ENCODE measurements around the gene SPDYE2B. TPM values are rescaled to one million over a fixed set of nuclear protein-coding genes. Genes with fewer than 3 reads are reported as not detected.
"Not testable (repeated sequence)": the region's sequence is repeated elsewhere in the genome, so short reads cannot be mapped to it uniquely, and the experiment has no call there.

The SPDYE2B gene
- total RNA-seq, 1 experiment from 2014 or later, result not detected

GRCh38 chr7:102642691-102643090, 7.4 kb upstream of the SPDYE2B start, which contains the start of gene UPK3BL1:
Gene UPK3BL1, minus strand, starts transcription at chr7:102642791. Its CDS starts 50 bp downstream, at chr7:102642741.
- not testable (repeated sequence) for DNase-seq (ENCODE audit: low read depth)

DNA sequence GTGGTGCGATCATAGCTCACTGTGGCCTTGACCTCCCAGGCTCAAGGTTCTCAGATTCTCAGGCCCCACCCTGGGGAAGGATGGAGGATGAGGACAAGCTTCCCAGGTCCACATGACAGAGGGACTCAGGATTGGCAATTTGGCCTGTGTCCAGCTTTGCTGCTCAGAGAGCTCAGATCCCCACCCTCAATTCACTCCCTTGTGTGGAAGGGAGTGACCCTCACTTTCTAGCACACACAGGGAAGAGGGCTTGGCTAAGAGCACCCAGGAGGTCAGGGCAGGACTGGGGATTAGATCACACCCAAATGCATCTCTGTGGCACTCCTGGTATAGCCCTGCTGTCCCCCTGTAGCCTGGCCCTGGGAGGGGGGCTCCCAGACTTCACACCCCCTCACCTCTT, 6.7 kb upstream of the SPDYE2B start:
- not testable (repeated sequence) for DNase-seq (ENCODE audit: low read depth)

DNA sequence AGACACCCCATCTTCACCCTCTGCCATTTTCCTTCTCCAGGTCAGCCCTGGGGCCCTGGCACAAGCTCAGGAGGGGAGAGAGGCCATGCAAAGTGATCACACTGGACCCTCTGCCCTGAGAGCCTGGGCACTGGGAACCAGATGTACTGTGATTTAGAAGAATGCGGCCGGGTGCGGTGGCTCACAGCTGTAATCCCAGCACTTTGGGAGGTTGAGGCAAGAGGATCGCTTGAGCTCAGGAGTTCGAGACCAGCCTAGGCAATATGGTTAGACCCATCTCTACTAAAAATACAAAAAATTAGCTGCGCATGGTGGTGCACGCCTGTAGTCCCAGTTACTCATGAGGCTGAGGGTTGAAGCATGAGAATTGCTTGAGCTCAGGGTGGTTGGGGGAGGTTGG, 2.3 kb upstream of the SPDYE2B start:
- DNase-seq (ENCODE audit: low read depth), result not testable (repeated sequence)

DNA sequence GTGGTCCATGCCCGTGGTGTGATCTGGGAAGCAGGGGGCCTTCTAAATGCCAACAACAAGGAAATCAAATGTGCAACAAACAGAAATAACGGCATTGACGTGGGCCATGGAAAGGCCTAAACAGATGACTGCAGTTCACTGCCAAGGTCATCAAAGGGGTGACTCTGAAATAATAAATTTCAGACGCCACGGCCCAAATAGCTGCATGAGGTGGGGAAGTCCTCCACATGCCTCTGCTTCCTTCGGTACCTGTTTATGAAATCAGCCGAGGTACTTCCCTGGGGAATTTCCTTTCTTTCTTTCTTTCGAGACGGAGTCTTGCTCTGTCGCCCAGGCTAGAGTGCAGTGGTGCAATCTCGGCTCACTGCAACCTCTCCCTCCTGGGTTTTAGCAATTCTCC, 14.6 kb downstream of the SPDYE2B start:
- not testable (repeated sequence) for DNase-seq (ENCODE audit: low read depth)

DNA sequence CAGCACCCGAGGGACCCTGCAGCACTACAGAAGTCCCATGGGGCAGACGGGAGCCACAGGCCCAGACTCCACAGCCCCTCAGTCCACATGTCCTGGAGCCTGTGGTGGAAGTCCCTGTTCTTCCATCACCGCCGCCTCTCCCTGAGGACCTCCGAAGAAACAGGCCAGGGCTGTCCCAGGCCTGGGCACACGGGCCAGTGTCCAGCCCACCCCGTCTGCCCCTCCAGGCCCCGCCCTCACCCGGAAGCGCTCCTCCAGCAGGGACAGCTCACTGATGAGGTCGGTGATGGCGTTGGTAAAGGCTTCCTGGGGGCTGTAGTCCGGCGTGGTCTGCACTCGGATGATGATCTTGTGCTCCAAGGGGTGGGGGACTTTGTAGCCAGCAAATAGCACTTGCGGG, 16.7 kb downstream of the SPDYE2B start:
- not testable (repeated sequence) for DNase-seq (ENCODE audit: low read depth)

DNA sequence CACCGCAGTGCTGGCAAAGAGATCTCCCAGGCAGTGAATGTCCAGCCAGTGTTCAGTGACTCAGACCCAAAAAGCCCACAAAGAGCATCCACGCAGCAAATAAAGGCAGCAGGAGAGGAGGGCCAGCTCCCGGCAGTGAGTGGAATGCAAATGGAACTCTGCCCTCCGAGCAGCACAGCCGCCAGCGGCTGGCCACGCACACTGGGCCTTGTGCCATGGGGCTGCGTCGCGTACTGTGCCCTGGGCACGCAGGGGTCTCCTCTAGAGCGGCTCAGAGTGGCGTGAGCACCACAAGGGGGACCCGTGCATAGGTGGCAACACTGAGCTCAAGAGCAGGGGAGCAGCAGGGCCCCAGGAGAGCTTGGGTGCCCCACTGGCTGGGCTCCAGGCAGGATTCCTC, 17.4 kb downstream of the SPDYE2B start:
- not testable (repeated sequence) for DNase-seq (ENCODE audit: low read depth)

GRCh38 chr7:102671166-102671955, 21.2 kb downstream of the SPDYE2B start, which contains the start of gene POLR2J2:
Gene POLR2J2, minus strand, starts transcription at chr7:102671663. Its CDS starts 62 bp downstream, at chr7:102671601.
- DNase-seq (ENCODE audit: low read depth), result not testable (repeated sequence)

- DNase-seq (ENCODE audit: low read depth), result not testable (repeated sequence)
Measured at GRCh38 chr7:102671956-102672307, 21.8 kb downstream of the SPDYE2B start.

DNA sequence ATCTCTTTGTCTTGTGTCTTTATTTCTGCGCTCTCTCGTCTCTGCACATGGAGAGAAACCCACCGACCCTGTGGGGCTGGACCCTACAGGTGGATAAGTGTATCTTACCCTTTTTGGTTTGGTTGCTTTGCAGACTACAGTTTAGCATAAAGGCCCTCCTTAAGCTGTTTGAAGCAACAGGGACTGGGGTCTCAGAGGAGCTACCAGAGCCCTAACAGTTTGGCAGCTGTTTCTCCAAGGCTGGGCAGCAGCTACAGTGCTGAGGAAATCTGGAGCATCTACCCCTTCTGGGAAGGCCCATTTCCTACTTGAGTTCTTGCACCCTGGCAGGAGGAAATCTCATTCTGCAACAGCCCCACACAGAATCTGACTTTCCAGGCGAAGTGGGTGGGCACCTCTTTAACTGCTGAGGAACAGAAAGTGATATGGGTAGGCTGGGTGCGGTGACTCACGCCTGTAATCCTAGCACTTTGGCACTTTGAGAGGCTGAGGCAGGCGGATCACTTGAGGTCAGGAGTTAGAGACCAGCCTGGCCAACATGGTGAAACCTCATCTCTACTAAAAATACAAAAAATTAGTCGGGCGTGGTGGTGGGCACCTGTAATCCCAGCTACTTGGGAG, 23.4 kb downstream of the SPDYE2B start:
- DNase-seq (ENCODE audit: low read depth), result not testable (repeated sequence)

GRCh38 chr7:102675545-102675944, 25.4 kb downstream of the SPDYE2B start:
- not testable (repeated sequence) for DNase-seq (ENCODE audit: low read depth)

- not testable (repeated sequence) for DNase-seq (ENCODE audit: low read depth)
Measured at GRCh38 chr7:102680780-102681179, 30.7 kb downstream of the SPDYE2B start.

GRCh38 chr7:102682560-102682959, 32.4 kb downstream of the SPDYE2B start:
- not testable (repeated sequence) for DNase-seq (ENCODE audit: low read depth)

- not testable (repeated sequence) for DNase-seq (ENCODE audit: low read depth)
Measured at GRCh38 chr7:102688299-102689036, 38.3 kb downstream of the SPDYE2B start.

- DNase-seq (ENCODE audit: low read depth), result not testable (repeated sequence)
Measured at GRCh38 chr7:102689436-102690282, 39.5 kb downstream of the SPDYE2B start.

- DNase-seq (ENCODE audit: low read depth), result not testable (repeated sequence)
Measured at GRCh38 chr7:102690602-102691001, 40.5 kb downstream of the SPDYE2B start.

- not testable (repeated sequence) for DNase-seq (ENCODE audit: low read depth)
Measured at GRCh38 chr7:102694008-102694407, 43.9 kb downstream of the SPDYE2B start.

- DNase-seq (ENCODE audit: low read depth), result not testable (repeated sequence)
Measured at GRCh38 chr7:102695033-102695552, 45.0 kb downstream of the SPDYE2B start.

- not testable (repeated sequence) for DNase-seq (ENCODE audit: low read depth)
Measured at GRCh38 chr7:102696009-102696408, 45.9 kb downstream of the SPDYE2B start.

GRCh38 chr7:102697642-102698512, 47.8 kb downstream of the SPDYE2B start:
- not testable (repeated sequence) for DNase-seq (ENCODE audit: low read depth)

All from M059J (cell line).